Skeletal muscle satellite cell (primary cell): Measurements from ENCODE around the gene NCAPG2.

Experiments
- H3K27me3 ChIP-seq: 2 replicates; pipeline ENCODE4 v1.7.0; 2013; ENCODE audit warnings: low read length; ENCODE audit not compliant: control insufficient read depth, insufficient read depth
- H3K36me3 ChIP-seq: 2 replicates; pipeline ENCODE4 v1.7.0; 2013; ENCODE audit warnings: mild to moderate bottlenecking, control low read depth, low read length; ENCODE audit not compliant: insufficient read depth
- H3K4me1 ChIP-seq: 2 replicates; pipeline ENCODE4 v1.7.0; 2013; ENCODE audit warnings: low read length; ENCODE audit not compliant: control insufficient read depth, insufficient read depth
- H3K4me2 ChIP-seq: 2 replicates; pipeline ENCODE4 v1.7.0; 2013; ENCODE audit warnings: mild to moderate bottlenecking, low read length
- H3K4me3 ChIP-seq: 2 replicates; pipeline ENCODE4 v1.7.0; 2013; ENCODE audit warnings: low read length
- H3K9ac ChIP-seq: 2 replicates; pipeline ENCODE4 v1.7.0; 2013; ENCODE audit warnings: mild to moderate bottlenecking, low read depth, low read length, moderate library complexity
- H3K9me3 ChIP-seq: replicated peaks from 2 replicates; pipeline ENCODE4 v1.7.0; 2013; ENCODE audit warnings: mild to moderate bottlenecking, control low read depth, low read length

The NCAPG2 gene

GRCh38 chr7:158588085-158588877, 116.3 kb downstream of the NCAPG2 start:
- peak overlapping the region; percentile 67 for H3K4me2 ChIP-seq
- H3K27me3 ChIP-seq, result peaks cover 39% of the 10 kb centered on the region
- H3K4me1 ChIP-seq, result no peaks in the 10 kb centered on the region
- H3K36me3 ChIP-seq, result no peaks in the 10 kb centered on the region
- no peak overlapping the region for H3K9ac ChIP-seq
- H3K4me3 ChIP-seq, result peak overlapping the region; percentile 47
- H3K9me3 ChIP-seq, result no peaks in the 10 kb centered on the region

- peak within 1 kb of the TSS; percentile 77 for H3K4me2 ChIP-seq
- no peaks in the 10 kb centered on the region for H3K36me3 ChIP-seq
- no peak within 1 kb of the TSS for H3K9ac ChIP-seq
- H3K4me1 ChIP-seq, result no peaks in the 10 kb centered on the region
- peak within 1 kb of the TSS; percentile 58 for H3K4me3 ChIP-seq
- H3K27me3 ChIP-seq, result peaks cover 39% of the 10 kb centered on the region
- no peaks in the 10 kb centered on the region for H3K9me3 ChIP-seq
These were observed 117.2 kb downstream of the NCAPG2 start, which contains the start of gene PTPRN2 for GRCh38 chr7:158587162-158588084. Gene PTPRN2, minus strand, starts transcription at chr7:158587823.

- H3K4me2 ChIP-seq, result no peak overlapping the region
- no peaks in the 10 kb centered on the region for H3K4me1 ChIP-seq
- no peak overlapping the region for H3K4me3 ChIP-seq
- H3K27me3 ChIP-seq, result peaks cover 39% of the 10 kb centered on the region
- H3K36me3 ChIP-seq, result no peaks in the 10 kb centered on the region
- H3K9me3 ChIP-seq, result no peaks in the 10 kb centered on the region
- no peak overlapping the region for H3K9ac ChIP-seq
These were observed 118.0 kb downstream of the NCAPG2 start for GRCh38 chr7:158586499-158587161.

GRCh38 chr7:158585721-158586498, 118.7 kb downstream of the NCAPG2 start:
- no peaks in the 10 kb centered on the region for H3K36me3 ChIP-seq
- H3K4me2 ChIP-seq, result no peak overlapping the region
- H3K27me3 ChIP-seq, result peaks cover 39% of the 10 kb centered on the region
- no peaks in the 10 kb centered on the region for H3K4me1 ChIP-seq
- H3K4me3 ChIP-seq, result no peak overlapping the region
- no peak overlapping the region for H3K9ac ChIP-seq
- H3K9me3 ChIP-seq, result no peaks in the 10 kb centered on the region

- Histone ChIP-seq H3K4me3 (no peak overlapping the region), H3K4me1 (no peaks in the 10 kb centered on the region), H3K27me3 (peaks cover 32% of the 10 kb centered on the region), H3K9ac (no peak overlapping the region), H3K4me2 (no peak overlapping the region), H3K36me3 (no peaks in the 10 kb centered on the region), H3K9me3 (no peaks in the 10 kb centered on the region)
These were observed 120.2 kb downstream of the NCAPG2 start for GRCh38 chr7:158584407-158584806.

GRCh38 chr7:158583810-158584209, 120.8 kb downstream of the NCAPG2 start:
- no peaks in the 10 kb centered on the region for H3K9me3 ChIP-seq
- H3K27me3 ChIP-seq, result peaks cover 26% of the 10 kb centered on the region
- no peak overlapping the region for H3K9ac ChIP-seq
- no peaks in the 10 kb centered on the region for H3K4me1 ChIP-seq
- H3K4me3 ChIP-seq, result no peak overlapping the region
- H3K4me2 ChIP-seq, result no peak overlapping the region
- no peaks in the 10 kb centered on the region for H3K36me3 ChIP-seq

- Histone ChIP-seq H3K9ac (no peak overlapping the region), H3K9me3 (no peaks in the 10 kb centered on the region), H3K4me2 (no peak overlapping the region), H3K4me3 (no peak overlapping the region), H3K4me1 (no peaks in the 10 kb centered on the region), H3K27me3 (peaks cover 19% of the 10 kb centered on the region), H3K36me3 (no peaks in the 10 kb centered on the region)
These were observed 121.5 kb downstream of the NCAPG2 start for GRCh38 chr7:158583143-158583542.

- peaks cover 18% of the 10 kb centered on the region for H3K27me3 ChIP-seq
- H3K9ac ChIP-seq, result no peak overlapping the region
- H3K4me3 ChIP-seq, result no peak overlapping the region
- H3K9me3 ChIP-seq, result no peaks in the 10 kb centered on the region
- H3K36me3 ChIP-seq, result no peaks in the 10 kb centered on the region
- H3K4me1 ChIP-seq, result no peaks in the 10 kb centered on the region
- H3K4me2 ChIP-seq, result no peak overlapping the region
These were observed 122.5 kb downstream of the NCAPG2 start for GRCh38 chr7:158582089-158582456.

- Histone ChIP-seq H3K4me1 (no peaks in the 10 kb centered on the region), H3K9me3 (no peaks in the 10 kb centered on the region), H3K27me3 (peaks cover 16% of the 10 kb centered on the region), H3K4me2 (no peak overlapping the region), H3K4me3 (no peak overlapping the region), H3K9ac (no peak overlapping the region), H3K36me3 (no peaks in the 10 kb centered on the region)
These were observed 123.0 kb downstream of the NCAPG2 start for GRCh38 chr7:158581440-158582088.
